HepG2 (cell line): ENCODE measurements around the gene CERS1. TPM values are rescaled to one million over a fixed set of nuclear protein-coding genes. Genes with fewer than 3 reads are reported as not detected.

ENCODE experiments used
- EHMT2 ChIP-seq: fragments of 200-600 bp; sonication (generic); IDR thresholded peaks from 2 replicates; pipeline ENCODE4 v1.7.0; 2017; ENCODE audit warnings: antibody characterized with exemption, low read depth, low read length, borderline replicate concordance
- FOXO1 ChIP-seq: sonication (generic); formaldehyde crosslinking; IDR thresholded peaks from 2 replicates; pipeline ENCODE4 v1.4.0; 2020; ENCODE audit warnings: missing genetic modification reagents
- GTF3A ChIP-seq: sonication (generic); formaldehyde crosslinking; conservative IDR thresholded peaks from 2 replicates; pipeline ENCODE4 v1.4.0; 2020; ENCODE audit warnings: mild to moderate bottlenecking, missing genetic modification reagents
- HDAC6 ChIP-seq: fragments of 200-600 bp; sonication (generic); IDR thresholded peaks from 2 replicates; pipeline ENCODE4 v1.7.0; 2017; ENCODE audit warnings: mild to moderate bottlenecking, antibody characterized with exemption, low read length, low read depth
- HOXA5 ChIP-seq: sonication (generic); formaldehyde crosslinking; IDR thresholded peaks from 2 replicates; pipeline ENCODE4 v1.4.0; 2020; ENCODE audit warnings: missing genetic modification reagents
- JARID2 ChIP-seq: sonication (generic); formaldehyde crosslinking; IDR thresholded peaks from 2 replicates; pipeline ENCODE4 v1.8.1; 2023; ENCODE audit warnings: missing genetic modification reagents, inconsistent platforms; ENCODE audit not compliant: insufficient replicate concordance
- KAT7 ChIP-seq: IDR thresholded peaks from 2 replicates; pipeline ENCODE4 v1.6.1; 2018; ENCODE audit warnings: borderline replicate concordance, missing compliant biosample characterization
- PHB2 ChIP-seq: fragments of 450-650 bp; IDR thresholded peaks from 2 replicates; pipeline ENCODE4 v1.6.1; 2018; ENCODE audit not compliant: partially characterized antibody
- RFX1 ChIP-seq: fragments of 450-650 bp; IDR thresholded peaks from 2 replicates; pipeline ENCODE4 v1.6.1; 2017
- SMAD3 ChIP-seq: sonication (generic); formaldehyde crosslinking; IDR thresholded peaks from 2 replicates; pipeline ENCODE4 v1.4.0; 2020; ENCODE audit warnings: missing genetic modification reagents
- TCF7 ChIP-seq: sonication (generic); IDR thresholded peaks from 2 replicates; pipeline ENCODE4 v1.6.1; 2016; ENCODE audit warnings: antibody characterized with exemption, low read depth
- ZBTB21 ChIP-seq: sonication (generic); formaldehyde crosslinking; IDR thresholded peaks from 2 replicates; pipeline ENCODE4 v1.4.0; 2020; ENCODE audit warnings: missing genetic modification reagents
- ZFYVE20 ChIP-seq: sonication (generic); formaldehyde crosslinking; IDR thresholded peaks from 2 replicates; pipeline ENCODE4 v1.8.0; 2023; ENCODE audit warnings: low read depth, mild to moderate bottlenecking, moderate library complexity, missing genetic modification reagents, borderline replicate concordance
- ZMYM3 ChIP-seq: sonication (generic); formaldehyde crosslinking; IDR thresholded peaks from 2 replicates; pipeline ENCODE4 v1.5.1; 2020; ENCODE audit warnings: mild to moderate bottlenecking, missing genetic modification reagents
- ZNF207 ChIP-seq: fragments of 450-650 bp; IDR thresholded peaks from 2 replicates; pipeline ENCODE4 v1.6.1; 2016; ENCODE audit warnings: antibody characterized with exemption, borderline replicate concordance
- ZNF225 ChIP-seq: sonication (generic); formaldehyde crosslinking; IDR thresholded peaks from 2 replicates; pipeline ENCODE4 v1.4.0; 2020; ENCODE audit warnings: mild to moderate bottlenecking, missing genetic modification reagents
- ZNF232 ChIP-seq: sonication (generic); formaldehyde crosslinking; IDR thresholded peaks from 2 replicates; pipeline ENCODE4 v1.4.0; 2020; ENCODE audit warnings: missing genetic modification reagents, borderline replicate concordance
- ZNF251 ChIP-seq: sonication (generic); formaldehyde crosslinking; IDR thresholded peaks from 2 replicates; pipeline ENCODE4 v1.9.0; 2021; ENCODE audit warnings: mild to moderate bottlenecking, missing genetic modification reagents
- ZNF274 ChIP-seq: sonication (generic); formaldehyde crosslinking; IDR thresholded peaks from 2 replicates; pipeline ENCODE4 v1.5.1; 2020; ENCODE audit warnings: mild to moderate bottlenecking, missing genetic modification reagents
- ZNF670 ChIP-seq: sonication (generic); formaldehyde crosslinking; IDR thresholded peaks from 2 replicates; pipeline ENCODE4 v1.8.0; 2022; ENCODE audit warnings: mild to moderate bottlenecking, missing genetic modification reagents, borderline replicate concordance
- ZNF773 ChIP-seq: sonication (generic); formaldehyde crosslinking; IDR thresholded peaks from 2 replicates; pipeline ENCODE4 v1.4.0; 2020; ENCODE audit warnings: missing genetic modification reagents, borderline replicate concordance
- ZNF883 ChIP-seq: sonication (generic); formaldehyde crosslinking; IDR thresholded peaks from 2 replicates; pipeline ENCODE4 v1.5.1; 2020; ENCODE audit warnings: mild to moderate bottlenecking, missing genetic modification reagents; ENCODE audit errors: not compliant biosample characterization
- polyA plus RNA-seq, 8 experiments: library from polyadenylated mRNA; depleted of rRNA in 3 of 8; stranded (reverse) in 7 of 8; unstranded in 1 of 8; fragments of >200 nt; fragmentation: Illumina TruSeq in 4 of 8; extraction: Trizol in 4 of 8; gene quantifications; 2 replicates each; pipeline versions ENCODE4 v1.2.1 to v1.2.3, GENCODE V29; 2011 to 2016; ENCODE audit warnings: low read depth in 4 of 8, missing spikeins in 1 of 8, mixed read lengths in 1 of 8; ENCODE audit not compliant: insufficient read depth in 1 of 8
- total RNA-seq, 5 experiments: library from RNA; depleted of rRNA; stranded (reverse); fragments of >200 nt; fragmentation: Illumina TruSeq; extraction: Trizol; gene quantifications; 2 replicates each; pipeline ENCODE4 v1.2.3, GENCODE V29; 2016; ENCODE audit warnings: low read depth in 1 of 5
- TF ChIP-seq, protein P1 (sequence below): sonication (generic); formaldehyde crosslinking; IDR thresholded peaks from 2 replicates; pipeline ENCODE4 v1.4.0; 2020; ENCODE audit warnings: missing genetic modification reagents
- TF ChIP-seq, protein P2 (sequence below): sonication (generic); formaldehyde crosslinking; IDR thresholded peaks from 2 replicates; pipeline ENCODE4 v1.4.0; 2020; ENCODE audit warnings: missing genetic modification reagents
- TF ChIP-seq, protein P3 (sequence below): sonication (generic); formaldehyde crosslinking; IDR thresholded peaks from 2 replicates; pipeline ENCODE4 v1.9.0; 2021; ENCODE audit warnings: missing genetic modification reagents, borderline replicate concordance
- TF ChIP-seq, protein P4 (sequence below): fragments of 450-650 bp; IDR thresholded peaks from 2 replicates; pipeline ENCODE4 v1.6.1; 2016

Gene CERS1
- total and polyA plus RNA-seq, 2 of the 13 experiments (the other 11 are each of a cell fraction or from before 2014, with no cell fraction given), result 4.6 to 9.8 TPM

DNA sequence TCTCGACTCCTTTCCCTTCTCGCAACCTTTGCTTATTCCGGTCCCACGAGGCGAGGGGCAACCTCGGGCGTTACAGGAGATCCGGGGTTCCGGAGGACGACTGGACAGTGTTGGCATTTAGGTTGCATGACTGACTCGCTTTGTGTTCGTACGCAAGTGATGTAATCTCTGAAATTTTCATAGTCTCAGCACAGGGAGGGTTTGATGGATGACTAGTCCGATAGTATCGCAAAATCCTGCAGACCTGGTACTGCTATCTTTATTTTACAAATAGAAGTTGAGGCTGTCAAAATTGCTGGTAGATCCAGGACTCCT lies 23.9 kb upstream of the CERS1 start (continued):
- TF ChIP-seq KAT7, result no peak
- TF ChIP-seq, protein P1, sequence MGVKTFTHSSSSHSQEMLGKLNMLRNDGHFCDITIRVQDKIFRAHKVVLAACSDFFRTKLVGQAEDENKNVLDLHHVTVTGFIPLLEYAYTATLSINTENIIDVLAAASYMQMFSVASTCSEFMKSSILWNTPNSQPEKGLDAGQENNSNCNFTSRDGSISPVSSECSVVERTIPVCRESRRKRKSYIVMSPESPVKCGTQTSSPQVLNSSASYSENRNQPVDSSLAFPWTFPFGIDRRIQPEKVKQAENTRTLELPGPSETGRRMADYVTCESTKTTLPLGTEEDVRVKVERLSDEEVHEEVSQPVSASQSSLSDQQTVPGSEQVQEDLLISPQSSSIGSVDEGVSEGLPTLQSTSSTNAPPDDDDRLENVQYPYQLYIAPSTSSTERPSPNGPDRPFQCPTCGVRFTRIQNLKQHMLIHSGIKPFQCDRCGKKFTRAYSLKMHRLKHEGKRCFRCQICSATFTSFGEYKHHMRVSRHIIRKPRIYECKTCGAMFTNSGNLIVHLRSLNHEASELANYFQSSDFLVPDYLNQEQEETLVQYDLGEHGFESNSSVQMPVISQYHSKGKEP (CRISPR knock-in tag), result no peak
- no peak for TF ChIP-seq ZNF274
- TF ChIP-seq RFX1, result no peak
- TF ChIP-seq, protein P2, sequence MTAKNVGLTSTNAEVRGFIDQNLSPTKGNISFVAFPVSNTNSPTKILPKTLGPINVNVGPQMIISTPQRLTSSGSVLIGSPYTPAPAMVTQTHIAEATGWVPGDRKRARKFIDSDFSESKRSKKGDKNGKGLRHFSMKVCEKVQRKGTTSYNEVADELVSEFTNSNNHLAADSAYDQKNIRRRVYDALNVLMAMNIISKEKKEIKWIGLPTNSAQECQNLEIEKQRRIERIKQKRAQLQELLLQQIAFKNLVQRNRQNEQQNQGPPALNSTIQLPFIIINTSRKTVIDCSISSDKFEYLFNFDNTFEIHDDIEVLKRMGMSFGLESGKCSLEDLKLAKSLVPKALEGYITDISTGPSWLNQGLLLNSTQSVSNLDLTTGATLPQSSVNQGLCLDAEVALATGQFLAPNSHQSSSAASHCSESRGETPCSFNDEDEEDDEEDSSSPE (CRISPR knock-in tag), result no peak
- no peak for TF ChIP-seq ZNF670
- TF ChIP-seq ZNF251 (CRISPR knock-in tag), result no peak
- no peak for TF ChIP-seq ZNF207
- TF ChIP-seq ZNF883, result no peak
- no peak for TF ChIP-seq SMAD3
- no peak for TF ChIP-seq TCF7
- no peak for TF ChIP-seq ZFYVE20
- no peak for TF ChIP-seq ZNF232 (CRISPR knock-in tag)
- TF ChIP-seq ZNF225, result no peak
- TF ChIP-seq ZBTB21 (CRISPR knock-in tag), result no peak
- TF ChIP-seq PHB2, result no peak
- no peak for TF ChIP-seq JARID2 (CRISPR knock-in tag)
- TF ChIP-seq, protein P3, sequence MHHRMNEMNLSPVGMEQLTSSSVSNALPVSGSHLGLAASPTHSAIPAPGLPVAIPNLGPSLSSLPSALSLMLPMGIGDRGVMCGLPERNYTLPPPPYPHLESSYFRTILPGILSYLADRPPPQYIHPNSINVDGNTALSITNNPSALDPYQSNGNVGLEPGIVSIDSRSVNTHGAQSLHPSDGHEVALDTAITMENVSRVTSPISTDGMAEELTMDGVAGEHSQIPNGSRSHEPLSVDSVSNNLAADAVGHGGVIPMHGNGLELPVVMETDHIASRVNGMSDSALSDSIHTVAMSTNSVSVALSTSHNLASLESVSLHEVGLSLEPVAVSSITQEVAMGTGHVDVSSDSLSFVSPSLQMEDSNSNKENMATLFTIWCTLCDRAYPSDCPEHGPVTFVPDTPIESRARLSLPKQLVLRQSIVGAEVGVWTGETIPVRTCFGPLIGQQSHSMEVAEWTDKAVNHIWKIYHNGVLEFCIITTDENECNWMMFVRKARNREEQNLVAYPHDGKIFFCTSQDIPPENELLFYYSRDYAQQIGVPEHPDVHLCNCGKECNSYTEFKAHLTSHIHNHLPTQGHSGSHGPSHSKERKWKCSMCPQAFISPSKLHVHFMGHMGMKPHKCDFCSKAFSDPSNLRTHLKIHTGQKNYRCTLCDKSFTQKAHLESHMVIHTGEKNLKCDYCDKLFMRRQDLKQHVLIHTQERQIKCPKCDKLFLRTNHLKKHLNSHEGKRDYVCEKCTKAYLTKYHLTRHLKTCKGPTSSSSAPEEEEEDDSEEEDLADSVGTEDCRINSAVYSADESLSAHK (CRISPR knock-in tag), result no peak
- no peak for TF ChIP-seq ZMYM3 (CRISPR knock-in tag)
- no peak for TF ChIP-seq ZNF773 (CRISPR knock-in tag)
- TF ChIP-seq, protein P4, sequence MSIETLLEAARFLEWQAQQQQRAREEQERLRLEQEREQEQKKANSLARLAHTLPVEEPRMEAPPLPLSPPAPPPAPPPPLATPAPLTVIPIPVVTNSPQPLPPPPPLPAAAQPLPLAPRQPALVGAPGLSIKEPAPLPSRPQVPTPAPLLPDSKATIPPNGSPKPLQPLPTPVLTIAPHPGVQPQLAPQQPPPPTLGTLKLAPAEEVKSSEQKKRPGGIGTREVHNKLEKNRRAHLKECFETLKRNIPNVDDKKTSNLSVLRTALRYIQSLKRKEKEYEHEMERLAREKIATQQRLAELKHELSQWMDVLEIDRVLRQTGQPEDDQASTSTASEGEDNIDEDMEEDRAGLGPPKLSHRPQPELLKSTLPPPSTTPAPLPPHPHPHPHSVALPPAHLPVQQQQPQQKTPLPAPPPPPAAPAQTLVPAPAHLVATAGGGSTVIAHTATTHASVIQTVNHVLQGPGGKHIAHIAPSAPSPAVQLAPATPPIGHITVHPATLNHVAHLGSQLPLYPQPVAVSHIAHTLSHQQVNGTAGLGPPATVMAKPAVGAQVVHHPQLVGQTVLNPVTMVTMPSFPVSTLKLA, result no peak
- no peak for TF ChIP-seq EHMT2
- no peak for TF ChIP-seq HOXA5 (CRISPR knock-in tag)
- TF ChIP-seq FOXO1, result no peak
- TF ChIP-seq GTF3A (CRISPR knock-in tag), result no peak
- TF ChIP-seq HDAC6, result no peak
